ENCODE data around the gene PSG3.
"Not testable (repeated sequence)": the region's sequence is repeated elsewhere in the genome, so short reads cannot be mapped to it uniquely, and the experiment has no call there.

PSG3 gene

DNA sequence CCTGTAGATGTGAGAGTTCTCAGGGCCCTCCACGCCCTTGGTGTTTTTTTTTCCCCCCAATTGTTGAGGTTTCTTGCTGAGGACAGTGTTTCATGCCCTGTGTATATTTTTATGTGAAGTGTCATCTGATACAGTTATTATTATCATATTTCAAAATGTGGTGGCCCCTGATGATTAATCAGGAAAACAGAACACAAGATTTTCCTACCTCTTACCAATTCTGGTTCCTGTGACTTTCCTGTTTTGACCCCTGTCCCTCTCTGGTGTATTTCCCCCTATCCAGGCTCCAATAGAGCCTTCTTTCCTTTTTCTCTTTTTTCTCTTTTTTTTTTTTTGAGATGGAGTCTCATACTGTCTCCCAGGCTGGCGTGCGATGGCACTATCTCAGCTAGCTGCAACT lies 24.6 kb upstream of the PSG3 start:
- Histone ChIP-seq H2AFZ (ENCODE audit: low read depth) (no peak overlapping the region), H3K4me2 (no peak overlapping the region), H3K27me3 (ENCODE audit: insufficient read depth, low read depth) (no peaks in the 10 kb centered on the region), H3K27ac (no peak overlapping the region), H3K4me1 (ENCODE audit: low read depth, poor library complexity, severe bottlenecking) (no peaks in the 10 kb centered on the region), H3K36me3 (ENCODE audit: insufficient read depth) (no peaks in the 10 kb centered on the region), H3K4me3 (IDR thresholded peaks at IDR 0.05; ENCODE audit: insufficient read depth, low read depth, low read length) (no peak overlapping the region), H4K20me1 (ENCODE audit: insufficient read depth) (no peaks in the 10 kb centered on the region), H3K79me2 (ENCODE audit: insufficient read depth, low read depth) (no peaks in the 10 kb centered on the region), H3K9ac (no peak overlapping the region)
- TF ChIP-seq, protein P1, sequence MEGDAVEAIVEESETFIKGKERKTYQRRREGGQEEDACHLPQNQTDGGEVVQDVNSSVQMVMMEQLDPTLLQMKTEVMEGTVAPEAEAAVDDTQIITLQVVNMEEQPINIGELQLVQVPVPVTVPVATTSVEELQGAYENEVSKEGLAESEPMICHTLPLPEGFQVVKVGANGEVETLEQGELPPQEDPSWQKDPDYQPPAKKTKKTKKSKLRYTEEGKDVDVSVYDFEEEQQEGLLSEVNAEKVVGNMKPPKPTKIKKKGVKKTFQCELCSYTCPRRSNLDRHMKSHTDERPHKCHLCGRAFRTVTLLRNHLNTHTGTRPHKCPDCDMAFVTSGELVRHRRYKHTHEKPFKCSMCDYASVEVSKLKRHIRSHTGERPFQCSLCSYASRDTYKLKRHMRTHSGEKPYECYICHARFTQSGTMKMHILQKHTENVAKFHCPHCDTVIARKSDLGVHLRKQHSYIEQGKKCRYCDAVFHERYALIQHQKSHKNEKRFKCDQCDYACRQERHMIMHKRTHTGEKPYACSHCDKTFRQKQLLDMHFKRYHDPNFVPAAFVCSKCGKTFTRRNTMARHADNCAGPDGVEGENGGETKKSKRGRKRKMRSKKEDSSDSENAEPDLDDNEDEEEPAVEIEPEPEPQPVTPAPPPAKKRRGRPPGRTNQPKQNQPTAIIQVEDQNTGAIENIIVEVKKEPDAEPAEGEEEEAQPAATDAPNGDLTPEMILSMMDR (conservative IDR thresholded peaks at IDR 0.05; ENCODE audit: low read depth, low read length): no peak

DNA sequence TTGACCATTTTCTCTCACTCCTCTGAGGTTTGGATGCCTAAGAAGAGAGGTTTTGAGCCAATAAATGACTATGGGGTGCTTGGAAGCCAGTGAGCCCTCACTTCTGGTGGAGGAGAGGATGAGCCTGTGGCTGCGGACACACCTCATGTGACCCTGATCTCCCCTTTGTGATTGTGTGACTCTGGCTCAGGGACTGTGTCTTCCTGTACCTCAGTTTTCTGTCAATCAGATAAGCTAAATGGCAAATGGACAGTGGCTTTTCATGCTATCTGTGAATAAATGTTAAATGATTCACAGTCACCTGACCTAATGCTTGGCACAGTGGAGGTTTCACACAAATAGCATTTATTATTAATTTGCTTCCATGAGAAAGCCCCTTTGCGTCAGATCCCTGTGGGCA lies 22.5 kb upstream of the PSG3 start:
- Histone ChIP-seq H3K27me3 (ENCODE audit: insufficient read depth, low read depth) (no peaks in the 10 kb centered on the region), H4K20me1 (ENCODE audit: insufficient read depth) (no peaks in the 10 kb centered on the region), H3K9ac (no peak overlapping the region), H3K4me1 (ENCODE audit: low read depth, poor library complexity, severe bottlenecking) (no peaks in the 10 kb centered on the region), H3K79me2 (ENCODE audit: insufficient read depth, low read depth) (no peaks in the 10 kb centered on the region), H3K4me3 (IDR thresholded peaks at IDR 0.05; ENCODE audit: insufficient read depth, low read depth, low read length) (no peak overlapping the region), H3K36me3 (ENCODE audit: insufficient read depth) (no peaks in the 10 kb centered on the region), H3K27ac (no peak overlapping the region), H3K4me2 (no peak overlapping the region), H2AFZ (ENCODE audit: low read depth) (no peak overlapping the region)
- TF ChIP-seq, protein P1 (conservative IDR thresholded peaks at IDR 0.05; ENCODE audit: low read depth, low read length): no peak

DNA sequence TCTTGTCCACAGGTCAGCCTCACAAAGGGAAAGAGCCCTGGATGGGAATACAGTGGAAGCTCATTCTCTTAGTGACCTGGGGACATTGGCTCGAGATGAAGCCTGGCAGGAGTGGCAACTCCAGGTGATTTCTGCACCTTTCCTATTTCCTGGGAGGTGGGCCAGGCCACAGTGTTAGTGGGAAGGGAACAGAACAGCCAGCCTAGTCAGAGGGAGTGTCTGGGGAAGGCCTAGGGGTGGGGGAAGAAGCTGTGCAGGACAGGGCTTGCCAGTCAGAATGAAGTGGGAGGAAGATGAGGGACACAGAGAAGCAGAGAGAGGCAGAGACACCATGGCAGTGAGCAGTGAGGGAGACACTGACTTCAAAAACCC lies 21.6 kb upstream of the PSG3 start:
- not testable (repeated sequence) for H3K9ac ChIP-seq; H3K4me3 ChIP-seq (IDR thresholded peaks at IDR 0.05; ENCODE audit: insufficient read depth, low read depth, low read length); H3K36me3 ChIP-seq (ENCODE audit: insufficient read depth); H4K20me1 ChIP-seq (ENCODE audit: insufficient read depth); H2AFZ ChIP-seq (ENCODE audit: low read depth); H3K27ac ChIP-seq; H3K4me2 ChIP-seq; H3K79me2 ChIP-seq (ENCODE audit: insufficient read depth, low read depth); H3K4me1 ChIP-seq (ENCODE audit: low read depth, poor library complexity, severe bottlenecking); H3K27me3 ChIP-seq (ENCODE audit: insufficient read depth, low read depth)

DNA sequence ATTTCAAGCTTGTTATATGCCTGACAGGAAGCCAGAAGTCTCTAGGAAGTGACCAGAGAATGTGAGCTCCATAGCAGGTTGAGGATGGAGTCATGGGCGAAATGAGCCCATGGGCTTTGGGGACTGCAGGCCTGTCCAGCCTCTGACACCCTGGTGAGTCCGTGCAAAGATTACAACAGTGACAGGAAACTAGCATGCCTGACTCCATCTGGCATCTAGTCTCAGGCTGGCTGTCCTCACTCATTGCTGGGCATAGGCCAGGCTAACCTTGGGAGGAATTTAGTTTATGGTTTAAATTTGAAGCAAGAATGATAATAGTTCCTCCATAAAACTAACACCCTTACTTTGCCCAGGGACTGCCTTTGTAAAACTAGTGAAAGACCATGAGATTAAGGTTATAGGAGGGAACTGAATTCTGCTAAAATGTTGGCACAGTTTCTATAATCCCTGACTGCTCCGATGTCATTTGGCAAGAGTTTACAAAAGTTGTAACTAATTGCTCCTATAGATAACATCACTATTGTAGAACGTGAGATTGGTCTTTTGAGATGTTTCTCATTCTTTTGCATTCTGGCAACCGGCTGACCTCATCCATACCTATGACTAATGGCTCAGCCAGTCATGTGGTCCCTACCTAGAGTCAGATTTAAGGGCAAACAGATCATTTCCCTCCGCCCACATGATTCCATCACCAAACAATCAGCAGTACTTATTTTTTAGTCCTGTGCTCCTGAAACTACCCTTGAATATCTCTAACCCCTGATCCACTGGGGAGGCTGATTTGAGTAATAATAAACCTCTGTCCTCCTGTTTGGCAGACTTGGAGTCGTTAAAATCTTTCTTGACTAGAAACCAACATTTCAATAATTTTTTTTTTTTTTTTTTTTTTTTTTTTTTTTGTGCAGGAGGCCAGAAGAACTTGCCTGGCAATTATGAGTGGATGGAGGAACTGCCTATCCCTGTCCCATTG lies 21.0 kb upstream of the PSG3 start:
- not testable (repeated sequence) for H3K9ac ChIP-seq; H3K4me1 ChIP-seq (ENCODE audit: low read depth, poor library complexity, severe bottlenecking); H3K36me3 ChIP-seq (ENCODE audit: insufficient read depth); H3K27ac ChIP-seq; H4K20me1 ChIP-seq (ENCODE audit: insufficient read depth); H2AFZ ChIP-seq (ENCODE audit: low read depth); H3K4me3 ChIP-seq (IDR thresholded peaks at IDR 0.05; ENCODE audit: insufficient read depth, low read depth, low read length); H3K4me2 ChIP-seq; H3K27me3 ChIP-seq (ENCODE audit: insufficient read depth, low read depth); H3K79me2 ChIP-seq (ENCODE audit: insufficient read depth, low read depth)

DNA sequence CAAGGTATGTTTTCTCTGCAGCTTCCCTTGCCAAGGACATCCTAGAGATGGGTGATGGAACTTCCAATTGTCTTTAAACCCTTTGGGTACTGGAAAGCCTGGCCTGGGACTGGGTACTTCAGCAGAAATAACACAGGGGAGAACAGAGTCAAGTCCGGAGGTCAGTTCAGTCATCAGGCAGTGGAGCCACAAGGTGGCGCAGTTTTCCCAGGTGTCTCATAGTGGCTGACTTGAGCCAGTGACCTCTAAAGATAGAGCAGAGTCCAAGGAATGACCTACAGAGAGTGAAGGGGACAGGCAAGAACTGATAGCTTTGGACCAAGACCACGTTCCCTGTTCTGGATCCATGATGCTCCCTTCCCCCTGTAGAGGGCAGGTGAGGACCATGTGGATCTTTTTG lies 18.4 kb upstream of the PSG3 start:
- H3K4me3 ChIP-seq (IDR thresholded peaks at IDR 0.05; ENCODE audit: insufficient read depth, low read depth, low read length); H3K36me3 ChIP-seq (ENCODE audit: insufficient read depth); H3K4me2 ChIP-seq; H3K27me3 ChIP-seq (ENCODE audit: insufficient read depth, low read depth); H2AFZ ChIP-seq (ENCODE audit: low read depth); H3K79me2 ChIP-seq (ENCODE audit: insufficient read depth, low read depth); H3K4me1 ChIP-seq (ENCODE audit: low read depth, poor library complexity, severe bottlenecking); H3K27ac ChIP-seq; H4K20me1 ChIP-seq (ENCODE audit: insufficient read depth); H3K9ac ChIP-seq: not testable (repeated sequence)

DNA sequence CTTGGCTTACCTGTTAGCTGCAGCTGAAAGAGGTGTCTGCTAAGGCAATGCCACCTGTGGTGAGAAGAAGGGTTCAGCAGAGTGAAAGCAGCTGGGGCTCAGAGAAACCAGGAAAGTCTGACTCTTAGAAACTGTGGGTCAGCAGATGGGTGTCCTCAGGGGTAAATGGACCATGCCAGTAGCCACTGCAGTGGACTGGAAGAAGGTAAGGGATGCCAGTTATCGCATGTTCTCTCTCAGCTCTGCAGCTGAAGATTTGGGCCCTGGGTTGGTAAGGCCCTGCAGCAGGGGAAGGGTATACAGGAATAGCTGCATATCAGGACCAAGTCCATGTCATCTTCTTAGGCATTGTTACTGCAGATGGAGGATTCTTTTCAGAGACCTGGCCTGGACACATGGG lies 12.0 kb upstream of the PSG3 start:
- not testable (repeated sequence) for H3K27ac ChIP-seq; H3K27me3 ChIP-seq (ENCODE audit: insufficient read depth, low read depth); H3K4me3 ChIP-seq (IDR thresholded peaks at IDR 0.05; ENCODE audit: insufficient read depth, low read depth, low read length); H3K9ac ChIP-seq; H3K36me3 ChIP-seq (ENCODE audit: insufficient read depth); H4K20me1 ChIP-seq (ENCODE audit: insufficient read depth); H3K4me2 ChIP-seq; H3K79me2 ChIP-seq (ENCODE audit: insufficient read depth, low read depth); H3K4me1 ChIP-seq (ENCODE audit: low read depth, poor library complexity, severe bottlenecking); H2AFZ ChIP-seq (ENCODE audit: low read depth)
